Activated CD4-positive, alpha-beta T cell treated with anti-CD3 and anti-CD28 coated beads, Interleukin-2, amount 10 ng/mL, durations not matched to agents 7 days and 5 days (primary cell): Measurements from ENCODE around the gene TRMT61A. TPM values are rescaled to one million over a fixed set of nuclear protein-coding genes. Genes with fewer than 3 reads are reported as not detected.

Experiments
- CTCF ChIA-PET: fragments of 350-600 bp; sonication (Branson Sonifier 250); formaldehyde crosslinking; loops from one replicate; lab custom pipeline; 2021; ENCODE audit warnings: antibody characterized with exemption; lab: Charles Lee
- POLR2A ChIA-PET: fragments of 350-600 bp; sonication (Branson Sonifier 250); formaldehyde crosslinking; loops from one replicate; lab custom pipeline; 2021; ENCODE audit warnings: antibody characterized with exemption; lab: Charles Lee
- DNase-seq: peaks from one replicate; pipeline ENCODE4 v3.0.0-alpha.2; 2020
- H3K27ac Mint-ChIP-seq: one replicate; pipeline ENCODE4 v1.8.0; 2021; ENCODE audit warnings: mild to moderate bottlenecking, moderate library complexity, mixed read lengths
- H3K27me3 Mint-ChIP-seq: one replicate; pipeline ENCODE4 v1.8.0; 2021; ENCODE audit warnings: mixed read lengths
- H3K36me3 Mint-ChIP-seq: one replicate; pipeline ENCODE4 v1.8.0; 2021; ENCODE audit warnings: low read depth, mixed read lengths
- H3K4me1 Mint-ChIP-seq: one replicate; pipeline ENCODE4 v1.8.0; 2021; ENCODE audit warnings: mixed read lengths
- H3K4me3 Mint-ChIP-seq: one replicate; pipeline ENCODE4 v1.8.0; 2021; ENCODE audit warnings: mild to moderate bottlenecking, moderate library complexity, mixed read lengths
- H3K9me3 Mint-ChIP-seq: one replicate; pipeline ENCODE4 v1.8.0; 2021; ENCODE audit warnings: mixed read lengths
- total RNA-seq, 2 experiments: library from RNA; stranded (reverse); gene quantifications; one replicate each; pipeline ENCODE4 v1.2.3, GENCODE V29; 2021

The TRMT61A gene
- total RNA-seq, 2 experiments from 2014 or later: 7.0 to 8.8 TPM

DNA sequence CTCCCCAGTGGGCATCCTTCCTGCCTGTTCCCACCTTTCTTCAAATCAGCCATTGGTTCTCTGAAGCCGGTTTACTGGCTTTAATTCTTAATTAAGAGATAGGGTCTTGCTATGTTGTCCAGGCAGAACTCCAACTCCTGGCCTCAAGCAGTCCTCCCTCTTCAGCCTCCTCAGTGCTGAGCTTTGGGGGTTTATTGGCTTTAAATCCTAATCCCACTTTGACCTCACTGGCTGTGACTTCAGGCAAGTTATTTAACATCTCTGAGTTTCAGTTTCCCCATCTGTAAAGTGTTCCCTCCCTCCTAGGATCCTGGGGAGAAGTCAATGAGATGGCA lies 2.1 kb upstream of the TRMT61A start:
- Mint-ChIP-seq H3K9me3 (no peaks in the 10 kb centered on the region), H3K4me3 (peak overlapping the region; percentile 95), H3K27ac (peak overlapping the region; percentile 62), H3K36me3 (peaks cover 4% of the 10 kb centered on the region), H3K27me3 (peaks cover 20% of the 10 kb centered on the region), H3K4me1 (peaks cover 44% of the 10 kb centered on the region)
- CTCF ChIA-PET: interaction anchor here (0.5 to 2.5 kb wide), 3 partner anchors 9 to 232 kb away, joined by 4 to 12 read pairs (median 4); no protein-coding TSS in a partner anchor
- POLR2A ChIA-PET: no interaction called here
- no peak for DNase-seq

DNA sequence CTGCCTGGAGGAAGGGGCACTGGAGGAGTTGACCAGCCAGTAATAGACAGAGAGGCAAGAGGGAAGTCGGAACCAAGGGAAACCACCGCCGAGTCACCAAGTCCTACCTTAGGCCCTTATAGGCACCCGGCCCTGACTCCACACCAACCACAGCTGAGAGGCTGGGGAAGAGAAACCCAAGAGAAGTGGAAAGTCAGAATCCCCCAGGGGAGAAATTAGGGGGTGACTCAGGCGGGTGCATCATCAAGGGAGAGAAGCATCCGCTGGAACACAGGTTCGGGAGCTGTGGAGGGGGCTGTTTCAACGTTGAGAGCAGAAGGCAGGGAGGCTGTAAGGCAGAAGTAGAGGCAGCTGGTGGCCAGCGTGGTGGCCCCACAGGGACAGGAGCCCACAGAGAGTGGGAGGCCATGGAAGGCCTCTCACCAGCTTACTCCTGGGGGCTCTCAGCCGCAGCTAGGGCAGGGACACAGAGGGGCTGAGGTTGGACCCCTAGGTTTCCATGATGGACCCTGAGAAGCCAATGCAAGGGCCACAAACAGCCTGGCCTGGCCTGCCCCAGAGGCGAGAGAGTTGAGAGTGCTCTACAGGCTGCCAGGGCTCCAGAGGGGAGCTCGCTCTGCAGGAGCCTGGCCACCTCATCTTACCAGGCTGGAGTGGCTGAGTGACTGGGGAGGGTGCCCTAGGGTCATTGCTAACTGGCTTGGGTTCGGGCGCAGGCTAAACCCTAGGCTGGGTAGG lies 1.4 kb upstream of the TRMT61A start:
- peaks cover 4% of the 10 kb centered on the region for H3K36me3 Mint-ChIP-seq
- H3K9me3 Mint-ChIP-seq: no peaks in the 10 kb centered on the region
- H3K4me1 Mint-ChIP-seq: peaks cover 44% of the 10 kb centered on the region
- POLR2A ChIA-PET: no interaction called here
- peaks cover 16% of the 10 kb centered on the region for H3K27me3 Mint-ChIP-seq
- DNase-seq: no peak
- CTCF ChIA-PET: interaction anchor here (0.5 to 2.5 kb wide), 3 partner anchors 9 to 1149 kb away, joined by 4 to 12 read pairs (median 7); no protein-coding TSS in a partner anchor
- H3K27ac Mint-ChIP-seq: peak overlapping the region; percentile 62
- peak overlapping the region; percentile 95 for H3K4me3 Mint-ChIP-seq

DNA sequence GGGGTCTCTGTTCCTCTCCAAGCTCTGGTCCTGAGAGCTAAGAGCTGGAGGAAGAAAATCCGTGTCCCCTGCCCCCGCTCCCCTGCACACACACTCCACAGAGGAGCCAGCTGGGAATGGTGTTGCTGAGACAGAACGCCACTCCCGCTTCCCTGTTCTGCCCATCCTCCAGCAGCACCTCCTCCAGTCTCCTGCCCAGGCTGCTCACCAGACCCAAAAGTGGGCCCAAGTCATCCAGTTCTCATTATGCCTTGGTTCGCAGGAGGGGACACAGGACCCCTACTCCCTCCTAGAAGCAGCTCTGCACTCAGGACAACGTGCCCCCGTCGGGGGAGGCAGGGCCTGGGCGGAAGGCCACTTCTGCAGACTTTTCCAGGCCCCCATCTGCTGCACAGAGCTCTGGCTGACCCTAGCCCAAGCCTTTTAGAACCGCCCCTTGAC lies 830 bp upstream of the TRMT61A start:
- Mint-ChIP-seq H3K4me1 (peaks cover 44% of the 10 kb centered on the region), H3K27me3 (peaks cover 16% of the 10 kb centered on the region), H3K27ac (peak overlapping the region; percentile 98), H3K36me3 (peaks cover 4% of the 10 kb centered on the region), H3K4me3 (peak overlapping the region; percentile 95), H3K9me3 (no peaks in the 10 kb centered on the region)
- POLR2A ChIA-PET: interaction anchor here (0.5 kb wide), 1 partner anchor 19 kb away, joined by 3 read pairs; no protein-coding TSS in a partner anchor
- CTCF ChIA-PET: interaction anchor here (0.5 to 2.5 kb wide), 4 partner anchors 10 to 1149 kb away, joined by 3 to 12 read pairs (median 6); no protein-coding TSS in a partner anchor
- no peak for DNase-seq

DNA sequence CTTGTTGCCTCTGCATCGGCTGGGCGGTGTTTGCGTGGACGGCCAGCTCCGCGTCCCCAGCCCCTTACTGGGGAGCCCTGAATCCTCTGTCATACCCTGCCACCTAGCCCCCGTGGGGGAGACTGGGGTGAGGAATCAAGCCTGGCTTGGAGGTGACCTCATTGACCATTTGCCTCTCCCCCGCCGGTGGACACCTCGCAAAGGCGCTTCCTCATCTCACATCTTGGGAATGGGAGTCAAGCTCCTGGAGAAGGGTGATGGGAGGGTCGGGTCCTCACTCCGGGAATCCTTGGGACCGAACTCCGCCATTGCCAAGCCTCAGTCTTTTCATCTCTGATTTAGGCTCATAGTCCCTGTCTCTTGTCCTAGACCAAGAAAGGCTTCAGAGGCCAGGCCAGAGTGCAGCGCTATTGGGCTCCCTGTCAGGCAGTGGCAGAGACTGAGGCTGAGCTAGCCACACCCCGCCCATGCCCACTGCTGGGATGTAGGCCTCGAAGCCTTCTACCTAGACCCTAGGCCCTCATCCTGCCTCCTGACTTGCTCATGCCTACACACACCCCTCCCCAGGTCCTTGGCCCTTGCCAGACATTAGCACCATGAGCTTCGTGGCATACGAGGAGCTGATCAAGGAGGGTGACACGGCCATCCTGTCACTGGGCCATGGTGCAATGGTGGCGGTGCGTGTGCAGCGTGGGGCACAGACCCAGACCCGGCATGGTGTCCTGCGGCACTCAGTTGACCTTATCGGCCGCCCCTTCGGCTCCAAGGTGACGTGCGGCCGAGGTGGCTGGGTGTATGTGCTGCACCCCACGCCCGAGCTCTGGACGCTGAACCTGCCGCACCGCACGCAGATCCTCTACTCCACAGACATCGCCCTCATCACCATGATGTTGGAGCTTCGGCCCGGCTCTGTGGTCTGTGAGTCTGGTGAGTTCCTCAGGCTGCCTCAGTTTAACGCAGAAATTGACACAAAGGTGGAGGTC lies 678 bp downstream of the TRMT61A start:
- Mint-ChIP-seq H3K27me3 (peaks cover under 1% of the 10 kb centered on the region), H3K36me3 (peaks cover 4% of the 10 kb centered on the region), H3K4me1 (peaks cover 40% of the 10 kb centered on the region), H3K4me3 (peak overlapping the region; percentile 95), H3K9me3 (no peaks in the 10 kb centered on the region), H3K27ac (peak overlapping the region; percentile 98)
- DNase-seq: no peak
- ChIA-PET CTCF (interaction anchor here (0.9 to 2.6 kb wide), 6 partner anchors 8 to 76 kb away, joined by 3 to 7 read pairs (median 3); no protein-coding TSS in a partner anchor), POLR2A (no interaction called here)

DNA sequence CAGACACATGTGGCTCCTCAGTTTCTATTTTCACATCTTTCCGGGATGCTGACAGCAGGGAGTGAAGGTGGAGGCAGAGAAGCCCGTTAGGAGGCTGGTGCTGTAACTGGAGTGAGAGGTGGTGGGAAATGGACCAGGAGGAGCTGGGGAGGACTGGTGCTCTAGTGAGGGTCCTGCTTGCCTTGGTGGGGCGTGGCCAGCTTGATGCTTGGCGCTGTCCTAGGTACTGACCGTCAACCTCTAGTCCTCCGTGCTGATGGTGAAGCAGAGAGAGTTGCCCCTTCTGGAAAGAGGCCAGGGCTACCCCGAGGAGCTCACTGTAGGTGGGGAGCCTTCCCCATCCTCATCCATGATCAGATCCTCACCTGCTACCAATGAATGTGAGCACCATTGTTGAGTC lies 1.4 kb downstream of the TRMT61A start:
- Mint-ChIP-seq H3K9me3 (no peaks in the 10 kb centered on the region), H3K36me3 (peaks cover 4% of the 10 kb centered on the region), H3K4me3 (peak overlapping the region; percentile 95), H3K27me3 (no peaks in the 10 kb centered on the region), H3K27ac (peak overlapping the region; percentile 71), H3K4me1 (peaks cover 40% of the 10 kb centered on the region)
- ChIA-PET CTCF (interaction anchor here (1.0 to 2.6 kb wide), 4 partner anchors 9 to 30 kb away, joined by 3 to 7 read pairs (median 4); no protein-coding TSS in a partner anchor), POLR2A (no interaction called here)
- peak; percentile 43 for DNase-seq

DNA sequence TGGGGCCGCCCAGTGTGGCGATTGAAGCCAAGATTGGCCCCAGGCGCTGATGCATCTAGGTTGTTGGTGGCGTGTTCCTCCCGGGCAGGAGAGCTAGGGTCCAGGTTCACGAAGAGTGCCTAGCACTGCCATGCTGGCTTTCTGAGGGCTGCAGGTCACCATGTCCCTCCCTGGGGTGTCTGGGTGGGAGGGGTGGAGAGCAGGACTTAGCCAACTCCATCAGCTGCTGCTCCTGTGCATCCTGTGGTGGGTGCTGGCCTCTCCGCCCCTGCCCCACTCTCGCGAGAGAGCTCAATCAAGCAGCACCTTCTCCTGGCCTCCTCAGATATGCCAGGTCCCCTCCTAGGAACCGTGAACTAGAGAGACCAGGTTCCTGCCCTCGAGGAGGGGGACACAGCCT lies 1.8 kb downstream of the TRMT61A start:
- no peaks in the 10 kb centered on the region for H3K27me3 Mint-ChIP-seq
- H3K9me3 Mint-ChIP-seq: no peaks in the 10 kb centered on the region
- H3K4me3 Mint-ChIP-seq: peak overlapping the region; percentile 95
- ChIA-PET POLR2A (no interaction called here), CTCF (interaction anchor here (0.5 to 2.6 kb wide), 4 partner anchors 13 to 965 kb away, joined by 3 to 7 read pairs (median 3); no protein-coding TSS in a partner anchor)
- H3K4me1 Mint-ChIP-seq: peaks cover 40% of the 10 kb centered on the region
- H3K27ac Mint-ChIP-seq: peak overlapping the region; percentile 50
- peaks cover 4% of the 10 kb centered on the region for H3K36me3 Mint-ChIP-seq
- no peak for DNase-seq

DNA sequence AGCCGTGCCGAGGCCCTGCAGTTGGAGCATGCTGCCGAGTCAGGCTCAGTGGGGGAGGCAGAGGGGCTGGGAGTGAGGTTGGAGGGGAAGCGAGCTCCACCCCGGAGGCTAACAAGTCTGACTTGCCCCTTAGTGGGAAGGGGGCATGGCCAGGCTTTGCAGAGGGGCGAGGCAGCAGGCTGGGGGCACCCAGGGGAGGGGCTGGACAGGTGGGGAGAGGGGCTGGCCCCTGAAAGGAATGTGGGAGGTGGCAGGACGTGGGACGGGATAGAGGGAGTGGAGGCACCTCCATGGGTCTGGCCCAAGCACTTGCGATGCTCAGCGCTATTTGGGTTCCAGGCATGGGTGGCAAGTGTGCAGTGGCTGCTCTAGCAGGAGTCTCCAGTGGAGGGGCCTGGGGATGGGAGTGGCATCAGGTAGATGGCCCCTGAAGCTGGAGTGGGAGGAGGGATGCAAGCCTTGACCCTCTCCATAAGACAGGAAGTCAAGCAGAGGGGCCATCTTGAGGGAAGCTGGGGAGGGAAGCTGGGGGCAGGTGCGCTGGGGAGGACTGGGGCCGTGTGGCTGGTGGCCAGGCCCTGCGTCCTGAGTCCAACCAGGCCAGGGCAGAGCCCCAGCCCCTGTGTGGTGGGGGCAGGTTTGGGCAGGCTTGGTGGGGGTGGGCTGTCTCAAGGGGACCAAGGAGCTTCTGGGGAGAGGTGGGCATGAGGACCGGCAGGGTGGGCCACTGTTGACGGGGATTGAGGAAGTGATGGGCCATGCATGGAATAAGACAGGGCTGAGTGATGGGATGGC lies 2.6 kb downstream of the TRMT61A start:
- POLR2A ChIA-PET: no interaction called here
- Mint-ChIP-seq H3K36me3 (peaks cover 4% of the 10 kb centered on the region), H3K27me3 (no peaks in the 10 kb centered on the region), H3K4me1 (peaks cover 39% of the 10 kb centered on the region), H3K4me3 (no peak overlapping the region), H3K27ac (peak overlapping the region; percentile 50), H3K9me3 (no peaks in the 10 kb centered on the region)
- no peak for DNase-seq
- CTCF ChIA-PET: interaction anchor here (0.5 to 2.6 kb wide), 3 partner anchors 14 to 966 kb away, joined by 3 to 7 read pairs (median 3); no protein-coding TSS in a partner anchor

DNA sequence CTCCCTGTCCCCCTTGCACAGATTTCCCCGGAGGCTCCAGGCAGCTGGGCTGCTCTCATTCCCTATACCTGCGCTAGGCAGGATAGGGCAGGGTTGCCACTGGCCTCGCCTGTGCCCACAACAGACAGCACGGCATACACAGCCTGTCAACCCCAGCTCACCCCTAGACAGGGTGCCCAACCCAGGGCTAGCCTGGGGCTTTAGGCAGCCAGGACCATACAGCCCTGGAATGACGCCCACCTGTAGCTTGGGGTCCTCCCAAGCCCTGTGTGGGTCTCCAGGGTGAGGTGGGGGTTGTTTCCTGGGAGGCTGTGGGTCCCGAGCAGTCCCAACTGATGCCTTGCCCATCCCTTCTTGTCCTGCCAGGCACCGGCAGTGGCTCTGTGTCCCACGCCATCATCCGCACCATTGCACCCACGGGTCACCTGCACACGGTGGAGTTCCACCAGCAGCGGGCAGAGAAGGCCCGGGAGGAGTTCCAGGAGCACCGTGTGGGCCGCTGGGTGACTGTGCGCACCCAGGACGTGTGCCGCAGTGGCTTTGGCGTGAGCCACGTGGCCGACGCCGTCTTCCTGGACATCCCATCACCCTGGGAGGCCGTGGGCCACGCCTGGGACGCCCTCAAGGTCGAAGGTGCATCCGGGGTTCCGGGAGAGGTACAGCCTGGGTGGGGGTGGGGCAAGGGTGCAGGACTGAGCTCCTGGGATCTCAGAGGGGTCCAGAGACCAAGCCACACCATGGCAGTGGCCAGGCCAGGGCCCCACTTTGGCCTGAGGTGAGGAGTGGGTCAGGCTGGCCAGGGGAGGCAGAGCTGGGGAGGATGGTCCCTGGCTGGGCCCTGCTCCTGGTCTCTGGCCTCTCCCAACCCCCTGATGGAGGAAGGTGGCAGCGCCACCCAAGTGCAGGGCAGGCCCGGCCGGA lies 3.5 kb downstream of the TRMT61A start:
- Mint-ChIP-seq H3K4me1 (peaks cover 30% of the 10 kb centered on the region), H3K9me3 (no peaks in the 10 kb centered on the region), H3K27me3 (no peaks in the 10 kb centered on the region), H3K27ac (no peak overlapping the region), H3K36me3 (peaks cover 4% of the 10 kb centered on the region), H3K4me3 (no peak overlapping the region)
- CTCF ChIA-PET: no interaction called here
- POLR2A ChIA-PET: no interaction called here
- no peak for DNase-seq

DNA sequence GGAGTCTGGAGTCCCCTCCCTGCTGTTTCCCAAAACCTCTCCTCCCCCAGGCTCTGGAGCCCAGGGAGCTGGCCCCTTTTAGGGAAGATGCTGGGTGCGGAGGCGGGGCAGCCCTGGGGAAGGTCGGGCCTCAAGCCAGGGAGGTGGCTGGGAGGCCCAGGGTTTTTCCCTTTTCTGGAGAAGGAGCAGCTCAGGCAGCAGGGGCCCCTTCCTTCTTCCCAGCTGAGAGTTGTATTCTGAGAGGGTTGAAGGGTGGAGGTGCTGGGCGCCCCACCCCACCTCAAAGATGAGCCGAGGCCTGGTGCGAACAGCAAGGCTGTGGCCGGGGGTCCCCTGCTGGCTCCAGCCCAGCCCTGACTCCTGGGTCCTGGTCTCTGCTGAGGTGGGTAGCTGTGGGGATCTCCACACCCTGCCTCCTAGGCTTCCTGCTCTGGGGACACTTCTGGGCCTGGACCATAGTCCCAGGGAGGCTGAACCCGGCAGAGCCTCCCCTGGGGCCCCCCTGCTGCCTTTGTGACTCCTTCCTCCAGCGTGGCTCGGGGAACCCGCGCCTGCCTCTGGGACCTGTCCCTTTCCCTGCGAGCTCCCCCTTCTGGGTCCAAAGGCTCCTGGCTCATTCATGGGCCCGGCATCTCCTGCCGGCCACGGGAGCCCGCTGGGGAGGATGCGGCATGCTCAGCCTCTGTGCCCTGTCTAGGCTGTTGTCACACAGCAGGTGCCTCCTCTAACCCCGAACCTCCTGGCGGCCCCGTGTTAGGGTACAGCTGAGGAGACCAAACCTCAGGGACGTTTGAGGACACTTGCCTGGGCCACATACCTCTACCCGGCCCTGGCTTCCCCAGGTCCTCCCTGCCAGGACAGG lies 4.4 kb downstream of the TRMT61A start:
- Mint-ChIP-seq H3K36me3 (peaks cover 4% of the 10 kb centered on the region), H3K27ac (no peak overlapping the region), H3K9me3 (no peaks in the 10 kb centered on the region), H3K4me1 (peaks cover 24% of the 10 kb centered on the region), H3K27me3 (no peaks in the 10 kb centered on the region), H3K4me3 (no peak overlapping the region)
- ChIA-PET CTCF (interaction anchor here (2.1 kb wide), 1 partner anchor 15 kb away, joined by 7 read pairs; no protein-coding TSS in a partner anchor), POLR2A (no interaction called here)
- no peak for DNase-seq

DNA sequence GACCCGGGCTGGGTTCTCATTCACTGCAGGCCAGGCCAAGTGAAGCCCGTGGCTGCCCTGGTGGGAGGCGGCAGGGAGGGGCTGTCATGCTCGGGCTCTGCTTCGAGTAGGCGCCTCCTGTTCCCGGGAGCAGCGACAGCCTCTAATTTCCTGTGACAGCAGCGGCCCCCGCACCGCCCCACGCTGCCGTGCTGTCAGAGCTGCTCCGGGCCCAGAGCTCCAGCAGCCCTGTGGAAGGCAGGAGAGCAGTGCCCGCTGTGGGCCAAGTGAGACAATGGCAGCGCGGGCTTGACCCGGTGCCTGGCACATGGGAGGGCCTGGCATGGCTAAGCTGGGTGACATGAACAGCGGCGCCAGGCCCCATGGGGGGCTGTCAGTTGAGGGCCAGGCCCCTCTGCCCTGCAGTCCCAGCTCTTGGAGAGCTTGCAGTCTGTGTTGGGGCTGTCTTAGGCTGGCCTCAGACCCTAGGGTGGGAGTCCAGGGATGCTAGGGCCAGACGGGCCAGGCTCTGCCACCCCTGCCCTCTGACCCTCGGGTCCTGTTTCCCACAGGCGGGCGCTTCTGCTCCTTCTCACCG lies 5.1 kb downstream of the TRMT61A start:
- H3K4me1 Mint-ChIP-seq: peaks cover 20% of the 10 kb centered on the region
- no peaks in the 10 kb centered on the region for H3K27me3 Mint-ChIP-seq
- no peak for DNase-seq
- POLR2A ChIA-PET: no interaction called here
- no peak overlapping the region for H3K4me3 Mint-ChIP-seq
- CTCF ChIA-PET: interaction anchor here (1.0 to 2.1 kb wide), 2 partner anchors 13 to 16 kb away, joined by 3 to 7 read pairs; no protein-coding TSS in a partner anchor
- H3K27ac Mint-ChIP-seq: no peak overlapping the region
- H3K9me3 Mint-ChIP-seq: no peaks in the 10 kb centered on the region
- peaks cover 2% of the 10 kb centered on the region for H3K36me3 Mint-ChIP-seq
